ENCODE results near the gene TPP2. TPM values are rescaled to one million over a fixed set of nuclear protein-coding genes. Genes with fewer than 3 reads are reported as not detected.
A peak's percentile ranks its signal among the peaks of the same experiment; 100 is the strongest.

TPP2 gene
- total and polyA plus RNA-seq, 2 experiments from 2014 or later = 15.0 to 47.3 TPM

DNA sequence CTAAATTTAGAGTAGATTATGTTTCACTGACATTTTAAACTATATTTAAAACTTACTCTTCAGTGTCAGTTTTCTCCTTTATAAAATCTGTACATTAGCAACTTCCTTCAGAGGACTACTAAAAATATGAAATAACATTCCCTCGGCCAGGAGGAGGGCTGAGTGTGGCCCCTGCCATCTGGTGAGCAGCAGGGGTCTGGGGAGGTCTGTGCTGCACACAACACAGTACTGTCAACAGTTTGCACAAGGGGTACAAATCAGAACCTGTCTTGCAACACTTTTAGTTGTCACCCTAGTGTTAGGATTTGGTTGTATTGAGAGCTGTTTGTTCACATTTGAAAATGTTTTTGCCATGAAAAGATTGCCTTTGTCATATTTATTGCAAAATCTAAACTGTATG is 48.9 kb downstream of the TPP2 start:
- WGBS (ENCODE audit: low lambda C conversion rate, missing lambda C conversion rate) = 82% methylated on average over 1 of the region's 1 CpG
- H3K36me3 ChIP-seq (replicated peaks; ENCODE audit: insufficient read depth, low read depth) = no peaks in the 10 kb centered on the region

DNA sequence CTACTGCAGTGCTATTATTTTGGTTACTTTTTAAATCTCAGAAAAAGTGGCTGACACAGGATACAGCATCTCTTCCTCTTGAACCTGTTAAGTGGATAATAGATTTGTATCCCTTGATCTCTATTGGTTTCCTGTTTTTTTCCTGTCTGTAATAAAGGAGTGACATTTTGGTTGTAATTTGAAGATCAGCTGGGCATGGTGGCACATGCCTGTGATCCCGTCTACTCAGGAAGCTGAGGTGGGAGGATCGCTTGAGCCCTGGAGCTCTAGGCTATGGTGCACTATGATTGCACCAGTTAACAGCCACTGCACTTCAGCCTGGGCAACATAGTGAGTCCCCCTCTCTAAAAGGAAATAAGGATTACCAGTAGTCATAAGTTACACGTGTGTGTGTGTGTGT is 51.3 kb downstream of the TPP2 start:
- peaks cover 8% of the 10 kb centered on the region for H3K4me1 ChIP-seq (ENCODE audit: insufficient read depth)
- no peak overlapping the region for H2AFZ ChIP-seq
- WGBS (ENCODE audit: low lambda C conversion rate, missing lambda C conversion rate) = 95% methylated on average over 3 of the region's 3 CpGs
- no peaks in the 10 kb centered on the region for H3K9me3 ChIP-seq (ENCODE audit: low read depth)
- no peak overlapping the region for H3K27ac ChIP-seq
- no peak overlapping the region for H3K4me3 ChIP-seq
- no peaks in the 10 kb centered on the region for H3K9me2 ChIP-seq (replicated peaks; ENCODE audit: insufficient read depth)
- H4K20me1 ChIP-seq (ENCODE audit: insufficient read depth, poor library complexity, severe bottlenecking) = no peaks in the 10 kb centered on the region
- no peaks in the 10 kb centered on the region for H3K27me3 ChIP-seq
- no peak for DNase-seq (ENCODE audit: low spot score)
- no peaks in the 10 kb centered on the region for H3K36me3 ChIP-seq (replicated peaks; ENCODE audit: insufficient read depth, low read depth)
- no peaks in the 10 kb centered on the region for H3K79me2 ChIP-seq
- H3K4me2 ChIP-seq = no peak overlapping the region
- TF ChIP-seq EZH2phosphoT487 (IDR thresholded peaks at IDR 0.05; ENCODE audit: low read depth, severe bottlenecking, unreplicated experiment) (no peak), CTCF (IDR thresholded peaks at IDR 0.05; ENCODE audit: poor library complexity) (no peak), EZH2 (IDR thresholded peaks at IDR 0.05; ENCODE audit: borderline replicate concordance) (no peak)

More for the DNA sequence above, 48.9 kb downstream of the TPP2 start:
- Histone ChIP-seq H3K4me2 (no peak overlapping the region), H3K79me2 (no peaks in the 10 kb centered on the region), H3K9me2 (replicated peaks; ENCODE audit: insufficient read depth) (no peaks in the 10 kb centered on the region), H4K20me1 (ENCODE audit: insufficient read depth, poor library complexity, severe bottlenecking) (no peaks in the 10 kb centered on the region), H3K4me3 (no peak overlapping the region), H3K27me3 (no peaks in the 10 kb centered on the region), H2AFZ (no peak overlapping the region), H3K9me3 (ENCODE audit: low read depth) (no peaks in the 10 kb centered on the region), H3K27ac (no peak overlapping the region), H3K4me1 (ENCODE audit: insufficient read depth) (no peaks in the 10 kb centered on the region)
- TF ChIP-seq EZH2phosphoT487 (IDR thresholded peaks at IDR 0.05; ENCODE audit: low read depth, severe bottlenecking, unreplicated experiment) (no peak), EZH2 (IDR thresholded peaks at IDR 0.05; ENCODE audit: borderline replicate concordance) (no peak), CTCF (IDR thresholded peaks at IDR 0.05; ENCODE audit: poor library complexity) (no peak)
- no peak for DNase-seq (ENCODE audit: low spot score)

- Histone ChIP-seq H4K20me1 (ENCODE audit: insufficient read depth, poor library complexity, severe bottlenecking) (no peaks in the 10 kb centered on the region), H3K9me2 (replicated peaks; ENCODE audit: insufficient read depth) (no peaks in the 10 kb centered on the region), H3K9me3 (ENCODE audit: low read depth) (no peaks in the 10 kb centered on the region), H3K4me2 (peak overlapping the region; percentile 52), H3K36me3 (replicated peaks; ENCODE audit: insufficient read depth, low read depth) (no peaks in the 10 kb centered on the region), H3K27me3 (no peaks in the 10 kb centered on the region), H3K4me1 (ENCODE audit: insufficient read depth) (peaks cover 8% of the 10 kb centered on the region), H3K4me3 (no peak overlapping the region), H2AFZ (no peak overlapping the region), H3K27ac (no peak overlapping the region), H3K79me2 (no peaks in the 10 kb centered on the region)
- TF ChIP-seq CTCF (IDR thresholded peaks at IDR 0.05; ENCODE audit: poor library complexity) (no peak), EZH2 (IDR thresholded peaks at IDR 0.05; ENCODE audit: borderline replicate concordance) (no peak), EZH2phosphoT487 (IDR thresholded peaks at IDR 0.05; ENCODE audit: low read depth, severe bottlenecking, unreplicated experiment) (no peak)
- DNase-seq (ENCODE audit: low spot score) = no peak
- WGBS (ENCODE audit: low lambda C conversion rate, missing lambda C conversion rate) = 97% methylated on average over 3 of the region's 3 CpGs
Observed at GRCh38 chr13:102650444-102650843, 53.7 kb downstream of the TPP2 start.

- Histone ChIP-seq H2AFZ (no peak overlapping the region), H3K27me3 (no peaks in the 10 kb centered on the region), H3K9me2 (replicated peaks; ENCODE audit: insufficient read depth) (no peaks in the 10 kb centered on the region), H3K4me2 (peak overlapping the region; percentile 52), H3K4me1 (ENCODE audit: insufficient read depth) (peaks cover 8% of the 10 kb centered on the region), H3K79me2 (no peaks in the 10 kb centered on the region), H3K9me3 (ENCODE audit: low read depth) (no peaks in the 10 kb centered on the region), H3K36me3 (replicated peaks; ENCODE audit: insufficient read depth, low read depth) (no peaks in the 10 kb centered on the region), H3K4me3 (no peak overlapping the region), H4K20me1 (ENCODE audit: insufficient read depth, poor library complexity, severe bottlenecking) (no peaks in the 10 kb centered on the region), H3K27ac (peak overlapping the region; percentile 47)
- TF ChIP-seq CTCF (IDR thresholded peaks at IDR 0.05; ENCODE audit: poor library complexity) = no peak
- TF ChIP-seq EZH2phosphoT487 (IDR thresholded peaks at IDR 0.05; ENCODE audit: low read depth, severe bottlenecking, unreplicated experiment) = no peak
- DNase-seq (ENCODE audit: low spot score) = peak; percentile 7
Observed at GRCh38 chr13:102651392-102651791, 54.6 kb downstream of the TPP2 start.
